Effector memory CD4-positive, alpha-beta T cell (primary cell): ENCODE measurements around the gene CDH6.

Source experiments
- DNase-seq, 3 donors: peaks; one replicate each; pipeline ENCODE4 v3.0.0-alpha.2; 2020
- H3K27ac ChIP-seq: 2 replicates; pipeline ENCODE4 v1.7.0; 2013; ENCODE audit warnings: mild to moderate bottlenecking, low read length, moderate library complexity; ENCODE audit not compliant: insufficient read depth, poor library complexity, severe bottlenecking
- H3K27me3 ChIP-seq: replicated peaks from 2 replicates; pipeline ENCODE4 v1.7.0; 2013; ENCODE audit warnings: mild to moderate bottlenecking, low read length; ENCODE audit not compliant: insufficient read depth, control insufficient read depth, poor library complexity, severe bottlenecking
- H3K36me3 ChIP-seq: 2 replicates; pipeline ENCODE4 v1.7.0; 2013; ENCODE audit warnings: mild to moderate bottlenecking, low read length, moderate library complexity; ENCODE audit not compliant: control insufficient read depth, insufficient read depth
- H3K4me1 ChIP-seq: 2 replicates; pipeline ENCODE4 v1.7.0; 2013; ENCODE audit warnings: low read length, mild to moderate bottlenecking; ENCODE audit not compliant: control insufficient read depth, insufficient read depth, poor library complexity, severe bottlenecking
- H3K4me3 ChIP-seq: 2 replicates; pipeline ENCODE4 v1.7.0; 2013; ENCODE audit warnings: low read length, low read depth, mild to moderate bottlenecking; ENCODE audit not compliant: insufficient read depth, poor library complexity, severe bottlenecking
- H3K9me3 ChIP-seq: 2 replicates; pipeline ENCODE4 v1.7.0; 2013; ENCODE audit warnings: mild to moderate bottlenecking, low read length, moderate library complexity; ENCODE audit not compliant: control insufficient read depth

The CDH6 gene

GRCh38 chr5:31269259-31269658 lies 75.8 kb downstream of the CDH6 start:
- H3K36me3 ChIP-seq = no peaks in the 10 kb centered on the region
- H3K27me3 ChIP-seq = peaks cover 3% of the 10 kb centered on the region
- no peak overlapping the region for H3K4me3 ChIP-seq
- no peak for DNase-seq
- H3K9me3 ChIP-seq = no peaks in the 10 kb centered on the region
- H3K4me1 ChIP-seq = no peaks in the 10 kb centered on the region
- H3K27ac ChIP-seq = no peak overlapping the region

GRCh38 chr5:31270396-31270795 lies 76.9 kb downstream of the CDH6 start:
- H3K36me3 ChIP-seq = no peaks in the 10 kb centered on the region
- H3K27me3 ChIP-seq = peaks cover 3% of the 10 kb centered on the region
- H3K4me3 ChIP-seq = no peak overlapping the region
- no peaks in the 10 kb centered on the region for H3K9me3 ChIP-seq
- no peak for DNase-seq
- no peaks in the 10 kb centered on the region for H3K4me1 ChIP-seq
- H3K27ac ChIP-seq = no peak overlapping the region

GRCh38 chr5:31271567-31271966 lies 78.1 kb downstream of the CDH6 start:
- Histone ChIP-seq H3K4me3 (no peak overlapping the region), H3K27me3 (peaks cover 2% of the 10 kb centered on the region), H3K9me3 (no peaks in the 10 kb centered on the region), H3K27ac (no peak overlapping the region), H3K36me3 (no peaks in the 10 kb centered on the region), H3K4me1 (no peaks in the 10 kb centered on the region)
- no peak for DNase-seq

GRCh38 chr5:31273161-31273560 lies 79.7 kb downstream of the CDH6 start:
- DNase-seq = no peak
- no peak overlapping the region for H3K4me3 ChIP-seq
- no peaks in the 10 kb centered on the region for H3K9me3 ChIP-seq
- no peaks in the 10 kb centered on the region for H3K27me3 ChIP-seq
- H3K4me1 ChIP-seq = no peaks in the 10 kb centered on the region
- H3K36me3 ChIP-seq = no peaks in the 10 kb centered on the region
- H3K27ac ChIP-seq = no peak overlapping the region

GRCh38 chr5:31273631-31274378 lies 80.3 kb downstream of the CDH6 start:
- H3K4me1 ChIP-seq = no peaks in the 10 kb centered on the region
- H3K27me3 ChIP-seq = no peaks in the 10 kb centered on the region
- H3K4me3 ChIP-seq = no peak overlapping the region
- H3K36me3 ChIP-seq = no peaks in the 10 kb centered on the region
- DNase-seq = no peak
- no peaks in the 10 kb centered on the region for H3K9me3 ChIP-seq
- H3K27ac ChIP-seq = no peak overlapping the region

- no peak overlapping the region for H3K4me3 ChIP-seq
- no peaks in the 10 kb centered on the region for H3K27me3 ChIP-seq
- H3K9me3 ChIP-seq = no peaks in the 10 kb centered on the region
- H3K36me3 ChIP-seq = no peaks in the 10 kb centered on the region
- no peak overlapping the region for H3K27ac ChIP-seq
- no peaks in the 10 kb centered on the region for H3K4me1 ChIP-seq
- no peak for DNase-seq
These were observed 86.7 kb downstream of the CDH6 start for GRCh38 chr5:31280210-31280609.

GRCh38 chr5:31283326-31283725 lies 89.8 kb downstream of the CDH6 start:
- Histone ChIP-seq H3K9me3 (no peaks in the 10 kb centered on the region), H3K4me1 (no peaks in the 10 kb centered on the region), H3K27me3 (no peaks in the 10 kb centered on the region), H3K27ac (no peak overlapping the region), H3K4me3 (no peak overlapping the region), H3K36me3 (no peaks in the 10 kb centered on the region)
- DNase-seq = no peak

- Histone ChIP-seq H3K27me3 (no peaks in the 10 kb centered on the region), H3K36me3 (no peaks in the 10 kb centered on the region), H3K4me3 (no peak overlapping the region), H3K27ac (no peak overlapping the region), H3K4me1 (no peaks in the 10 kb centered on the region), H3K9me3 (no peaks in the 10 kb centered on the region)
- no peak for DNase-seq
These were observed 91.5 kb downstream of the CDH6 start for GRCh38 chr5:31285025-31285424.

- no peak for DNase-seq
These were observed 94.5 kb downstream of the CDH6 start for GRCh38 chr5:31287985-31288384.

GRCh38 chr5:31289429-31289828 lies 95.9 kb downstream of the CDH6 start:
- DNase-seq = no peak
- Histone ChIP-seq H3K9me3 (no peaks in the 10 kb centered on the region), H3K4me1 (no peaks in the 10 kb centered on the region), H3K27ac (no peak overlapping the region), H3K36me3 (no peaks in the 10 kb centered on the region), H3K27me3 (no peaks in the 10 kb centered on the region), H3K4me3 (no peak overlapping the region)

More at GRCh38 chr5:31287985-31288384, 94.5 kb downstream of the CDH6 start:
- no peaks in the 10 kb centered on the region for H3K9me3 ChIP-seq
- no peak overlapping the region for H3K4me3 ChIP-seq
- H3K27me3 ChIP-seq = no peaks in the 10 kb centered on the region
- H3K36me3 ChIP-seq = no peaks in the 10 kb centered on the region
- no peak overlapping the region for H3K27ac ChIP-seq
- H3K4me1 ChIP-seq = no peaks in the 10 kb centered on the region
